ENCODE results near the gene CISH. TPM values are rescaled to one million over a fixed set of nuclear protein-coding genes. Genes with fewer than 3 reads are reported as not detected.

CISH gene
- total RNA-seq, 1 experiment from 2014 or later: 1.7 TPM

- Histone ChIP-seq H2AFZ (ENCODE audit: low read length) (no peak overlapping the region), H3K14ac (ENCODE audit: insufficient read depth, low read length) (no peak overlapping the region), H3K23ac (ENCODE audit: insufficient read length, low read depth, low read length) (no peak overlapping the region), H4K5ac (ENCODE audit: insufficient read length, low read depth, low read length) (no peak overlapping the region), H3K27ac (ENCODE audit: insufficient read length, low read depth, low read length) (no peak overlapping the region), H2BK5ac (ENCODE audit: insufficient read length, low read length) (no peak overlapping the region), H3K18ac (ENCODE audit: insufficient read length, low read depth, low read length) (no peak overlapping the region), H3K79me1 (ENCODE audit: insufficient read depth, low read depth, low read length, poor library complexity, severe bottlenecking) (no peaks in the 10 kb centered on the region), H3K4me1 (ENCODE audit: insufficient read depth, low read length) (no peaks in the 10 kb centered on the region), H2BK12ac (ENCODE audit: insufficient read length, low read depth, low read length) (no peak overlapping the region), H2BK20ac (ENCODE audit: low read depth, low read length, poor library complexity, severe bottlenecking) (no peak overlapping the region), H2AK5ac (ENCODE audit: insufficient read length, low read length) (no peak overlapping the region), H3K9me3 (ENCODE audit: control insufficient read depth, low read depth, low read length) (no peaks in the 10 kb centered on the region), H3T11ph (ENCODE audit: low read length) (no peak overlapping the region), H3K4me2 (ENCODE audit: insufficient read depth, insufficient read length, low read length) (no peak overlapping the region), H3K56ac (ENCODE audit: insufficient read length, low read depth, low read length) (no peak overlapping the region), H4K20me1 (ENCODE audit: control insufficient read depth, insufficient read depth, insufficient read length) (no peaks in the 10 kb centered on the region), H3K9ac (ENCODE audit: extremely low read depth, insufficient read length, low read length) (no peak overlapping the region), H4K91ac (ENCODE audit: insufficient read length, low read depth, low read length) (no peak overlapping the region), H3K27me3 (ENCODE audit: insufficient read depth, low read length) (no peaks in the 10 kb centered on the region), H3K4ac (ENCODE audit: low read depth, low read length) (no peak overlapping the region), H2BK15ac (ENCODE audit: low read depth, low read length) (no peak overlapping the region), H3K23me2 (ENCODE audit: insufficient read length, low read depth, low read length, poor library complexity, severe bottlenecking) (no peaks in the 10 kb centered on the region), H4K8ac (replicated peaks; ENCODE audit: insufficient read length, low read depth, low read length) (no peak overlapping the region), H3K79me2 (ENCODE audit: insufficient read depth, low read length) (no peaks in the 10 kb centered on the region), H2BK120ac (ENCODE audit: low read depth, low read length, poor library complexity, severe bottlenecking) (no peak overlapping the region)
- DNase-seq: no peak
- peaks cover 0 to 7% (median 4%) of the 10 kb centered on the region in 3 experiments; a peak in 4 of 7 replicates for H3K36me3 Mint-ChIP-seq (ENCODE audit: insufficient read depth in 1 of 3, low read depth in 3 of 3)
- H3K4me1 Mint-ChIP-seq: peaks cover 0 to 3% of the 10 kb centered on the region in 2 experiments; a peak in 2 of 4 replicates
- TF ChIP-seq CTCF (conservative IDR thresholded peaks at IDR 0.05): no peak
- peak overlapping the region in 1 of 2 experiments; percentile 33; a peak in 1 of 5 replicates for H3K4me3 Mint-ChIP-seq
- H3K9me3 Mint-ChIP-seq: no peaks in the 10 kb centered on the region
- WGBS (ENCODE audit: extremely low coverage, insufficient read length, low lambda C conversion rate): no CpG with 5 or more reads among the region's 6 CpGs
- H3K27me3 Mint-ChIP-seq (ENCODE audit: low read depth): peaks cover 8% of the 10 kb centered on the region
- peak overlapping the region in 2 of 3 experiments; percentile 17; a peak in 2 of 7 replicates for H3K27ac Mint-ChIP-seq
Measured at GRCh38 chr3:50583897-50584296, 27.7 kb downstream of the CISH start.

All from H9 (cell line).